ENCODE results near the gene CCL7.

CCL7 gene

DNA sequence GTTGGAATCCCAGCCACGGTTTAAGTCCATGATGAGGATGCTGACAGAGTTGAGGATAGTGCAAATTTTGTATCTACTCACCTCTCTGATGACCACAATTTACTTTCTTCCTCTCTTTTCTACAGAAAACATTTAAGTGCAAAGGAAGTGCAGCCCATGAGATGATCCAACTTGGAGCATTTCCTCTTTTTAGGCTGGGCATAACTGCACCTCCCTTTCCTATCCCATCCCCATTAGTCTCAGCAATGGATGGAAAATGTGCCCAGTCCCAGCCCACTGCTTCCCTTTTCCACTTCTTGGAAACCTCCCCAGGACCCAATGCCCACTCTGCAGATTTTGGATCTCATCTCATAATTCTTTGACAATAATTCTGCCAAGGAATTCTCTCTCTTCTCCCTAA, 32.6 kb downstream of the CCL7 start:
- no peak for DNase-seq
- Histone ChIP-seq H3K27me3 (replicated peaks; ENCODE audit: control insufficient read depth, insufficient read depth, low read length, poor library complexity, severe bottlenecking) (no peaks in the 10 kb centered on the region), H3K9me3 (ENCODE audit: control insufficient read depth, low read length) (no peaks in the 10 kb centered on the region), H3K27ac (ENCODE audit: insufficient read depth, low read length, poor library complexity, severe bottlenecking) (no peak overlapping the region), H3K4me1 (ENCODE audit: control insufficient read depth, insufficient read depth, low read length, poor library complexity, severe bottlenecking) (no peaks in the 10 kb centered on the region), H3K36me3 (ENCODE audit: control insufficient read depth, insufficient read depth, low read length) (no peaks in the 10 kb centered on the region), H3K4me3 (ENCODE audit: insufficient read depth, low read depth, low read length, poor library complexity, severe bottlenecking) (no peak overlapping the region)

GRCh38 chr17:34303606-34304005, 33.6 kb downstream of the CCL7 start:
- Histone ChIP-seq H3K36me3 (ENCODE audit: control insufficient read depth, insufficient read depth, low read length) (no peaks in the 10 kb centered on the region), H3K4me3 (ENCODE audit: insufficient read depth, low read depth, low read length, poor library complexity, severe bottlenecking) (no peak overlapping the region), H3K4me1 (ENCODE audit: control insufficient read depth, insufficient read depth, low read length, poor library complexity, severe bottlenecking) (no peaks in the 10 kb centered on the region), H3K9me3 (ENCODE audit: control insufficient read depth, low read length) (no peaks in the 10 kb centered on the region), H3K27ac (ENCODE audit: insufficient read depth, low read length, poor library complexity, severe bottlenecking) (no peak overlapping the region), H3K27me3 (replicated peaks; ENCODE audit: control insufficient read depth, insufficient read depth, low read length, poor library complexity, severe bottlenecking) (no peaks in the 10 kb centered on the region)
- DNase-seq = no peak

DNA sequence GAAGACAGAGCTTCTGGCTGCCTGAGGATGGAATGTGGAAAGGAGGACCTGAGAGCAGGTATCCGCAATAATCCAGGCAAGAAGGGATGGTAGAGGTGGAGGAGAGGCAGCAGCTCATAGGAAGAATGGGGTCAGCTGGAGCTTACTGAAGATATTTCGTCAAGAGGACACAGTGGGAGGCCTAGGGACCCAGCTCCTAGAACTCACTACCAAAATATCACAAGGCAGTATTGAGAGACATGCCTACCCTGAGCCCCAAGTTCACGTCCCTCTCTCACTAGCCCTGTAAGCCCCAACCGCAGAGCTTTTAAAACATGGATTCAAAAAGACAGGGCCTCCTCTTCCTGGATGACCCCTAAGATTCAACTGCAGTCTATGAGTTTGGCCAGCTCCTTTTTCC, 35.0 kb downstream of the CCL7 start:
- Histone ChIP-seq H3K36me3 (ENCODE audit: control insufficient read depth, insufficient read depth, low read length) (no peaks in the 10 kb centered on the region), H3K4me3 (ENCODE audit: insufficient read depth, low read depth, low read length, poor library complexity, severe bottlenecking) (no peak overlapping the region), H3K27me3 (replicated peaks; ENCODE audit: control insufficient read depth, insufficient read depth, low read length, poor library complexity, severe bottlenecking) (no peaks in the 10 kb centered on the region), H3K4me1 (ENCODE audit: control insufficient read depth, insufficient read depth, low read length, poor library complexity, severe bottlenecking) (no peaks in the 10 kb centered on the region), H3K9me3 (ENCODE audit: control insufficient read depth, low read length) (no peaks in the 10 kb centered on the region), H3K27ac (ENCODE audit: insufficient read depth, low read length, poor library complexity, severe bottlenecking) (no peak overlapping the region)
- no peak for DNase-seq

GRCh38 chr17:34305606-34306005, 35.6 kb downstream of the CCL7 start:
- Histone ChIP-seq H3K27ac (ENCODE audit: insufficient read depth, low read length, poor library complexity, severe bottlenecking) (no peak overlapping the region), H3K4me3 (ENCODE audit: insufficient read depth, low read depth, low read length, poor library complexity, severe bottlenecking) (no peak overlapping the region), H3K27me3 (replicated peaks; ENCODE audit: control insufficient read depth, insufficient read depth, low read length, poor library complexity, severe bottlenecking) (no peaks in the 10 kb centered on the region), H3K36me3 (ENCODE audit: control insufficient read depth, insufficient read depth, low read length) (no peaks in the 10 kb centered on the region), H3K4me1 (ENCODE audit: control insufficient read depth, insufficient read depth, low read length, poor library complexity, severe bottlenecking) (no peaks in the 10 kb centered on the region), H3K9me3 (ENCODE audit: control insufficient read depth, low read length) (no peaks in the 10 kb centered on the region)
- DNase-seq = no peak

DNA sequence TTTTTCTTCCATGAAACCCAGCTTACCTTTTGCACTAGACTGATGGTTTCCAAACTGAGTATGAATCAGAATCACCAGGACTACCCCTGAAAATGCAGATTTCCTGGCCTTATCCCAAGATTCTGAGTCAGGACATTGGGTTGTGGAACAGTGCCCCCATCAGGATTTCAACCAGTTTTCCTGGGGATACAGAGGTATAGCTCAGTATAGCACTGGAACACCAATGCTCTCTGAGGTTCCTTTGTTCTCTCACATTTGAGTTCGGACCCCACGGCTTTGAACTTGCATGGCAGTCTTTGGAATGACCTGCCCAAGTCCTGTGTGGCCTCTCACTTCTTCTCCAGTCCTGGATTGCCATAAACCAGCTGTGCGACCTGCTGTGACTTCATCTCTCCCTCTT, 36.4 kb downstream of the CCL7 start:
- Histone ChIP-seq H3K4me3 (ENCODE audit: insufficient read depth, low read depth, low read length, poor library complexity, severe bottlenecking) (no peak overlapping the region), H3K27ac (ENCODE audit: insufficient read depth, low read length, poor library complexity, severe bottlenecking) (no peak overlapping the region), H3K4me1 (ENCODE audit: control insufficient read depth, insufficient read depth, low read length, poor library complexity, severe bottlenecking) (no peaks in the 10 kb centered on the region), H3K27me3 (replicated peaks; ENCODE audit: control insufficient read depth, insufficient read depth, low read length, poor library complexity, severe bottlenecking) (no peaks in the 10 kb centered on the region), H3K36me3 (ENCODE audit: control insufficient read depth, insufficient read depth, low read length) (no peaks in the 10 kb centered on the region), H3K9me3 (ENCODE audit: control insufficient read depth, low read length) (no peaks in the 10 kb centered on the region)
- DNase-seq = no peak

- Histone ChIP-seq H3K4me1 (ENCODE audit: control insufficient read depth, insufficient read depth, low read length, poor library complexity, severe bottlenecking) (no peaks in the 10 kb centered on the region), H3K36me3 (ENCODE audit: control insufficient read depth, insufficient read depth, low read length) (no peaks in the 10 kb centered on the region), H3K27ac (ENCODE audit: insufficient read depth, low read length, poor library complexity, severe bottlenecking) (no peak overlapping the region), H3K4me3 (ENCODE audit: insufficient read depth, low read depth, low read length, poor library complexity, severe bottlenecking) (no peak overlapping the region), H3K9me3 (ENCODE audit: control insufficient read depth, low read length) (no peaks in the 10 kb centered on the region), H3K27me3 (replicated peaks; ENCODE audit: control insufficient read depth, insufficient read depth, low read length, poor library complexity, severe bottlenecking) (no peaks in the 10 kb centered on the region)
- DNase-seq = no peak
These were observed 37.1 kb downstream of the CCL7 start for GRCh38 chr17:34307110-34307509.

- no peaks in the 10 kb centered on the region for H3K9me3 ChIP-seq (ENCODE audit: control insufficient read depth, low read length)
- H3K27ac ChIP-seq (ENCODE audit: insufficient read depth, low read length, poor library complexity, severe bottlenecking) = no peak overlapping the region
- no peak for DNase-seq
- no peak overlapping the region for H3K4me3 ChIP-seq (ENCODE audit: insufficient read depth, low read depth, low read length, poor library complexity, severe bottlenecking)
- H3K27me3 ChIP-seq (replicated peaks; ENCODE audit: control insufficient read depth, insufficient read depth, low read length, poor library complexity, severe bottlenecking) = no peaks in the 10 kb centered on the region
- no peaks in the 10 kb centered on the region for H3K4me1 ChIP-seq (ENCODE audit: control insufficient read depth, insufficient read depth, low read length, poor library complexity, severe bottlenecking)
- no peaks in the 10 kb centered on the region for H3K36me3 ChIP-seq (ENCODE audit: control insufficient read depth, insufficient read depth, low read length)
These were observed 38.4 kb downstream of the CCL7 start for GRCh38 chr17:34308371-34308770.

DNA sequence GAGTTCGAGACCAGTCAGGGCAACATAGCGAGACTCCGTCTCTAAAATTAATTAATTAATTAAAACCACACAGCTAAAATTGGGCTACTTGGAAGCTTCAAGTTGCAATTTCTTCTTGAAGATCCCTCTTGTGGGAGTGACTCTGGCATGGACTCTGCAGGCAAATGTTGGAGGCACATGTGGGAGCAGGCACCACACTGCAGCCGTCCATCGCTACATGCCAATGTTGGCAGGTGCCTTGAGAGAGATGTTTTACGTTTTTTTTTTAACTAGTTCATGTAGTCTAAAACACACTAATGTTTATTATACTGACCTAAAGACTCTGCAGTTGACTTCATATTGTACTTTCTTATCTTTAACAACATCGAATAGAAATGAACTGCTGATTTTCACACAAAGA, 41.3 kb downstream of the CCL7 start:
- Histone ChIP-seq H3K27me3 (replicated peaks; ENCODE audit: control insufficient read depth, insufficient read depth, low read length, poor library complexity, severe bottlenecking) (no peaks in the 10 kb centered on the region), H3K36me3 (ENCODE audit: control insufficient read depth, insufficient read depth, low read length) (no peaks in the 10 kb centered on the region), H3K4me1 (ENCODE audit: control insufficient read depth, insufficient read depth, low read length, poor library complexity, severe bottlenecking) (no peaks in the 10 kb centered on the region), H3K27ac (ENCODE audit: insufficient read depth, low read length, poor library complexity, severe bottlenecking) (no peak overlapping the region), H3K9me3 (ENCODE audit: control insufficient read depth, low read length) (no peaks in the 10 kb centered on the region), H3K4me3 (ENCODE audit: insufficient read depth, low read depth, low read length, poor library complexity, severe bottlenecking) (no peak overlapping the region)
- DNase-seq = no peak

DNA sequence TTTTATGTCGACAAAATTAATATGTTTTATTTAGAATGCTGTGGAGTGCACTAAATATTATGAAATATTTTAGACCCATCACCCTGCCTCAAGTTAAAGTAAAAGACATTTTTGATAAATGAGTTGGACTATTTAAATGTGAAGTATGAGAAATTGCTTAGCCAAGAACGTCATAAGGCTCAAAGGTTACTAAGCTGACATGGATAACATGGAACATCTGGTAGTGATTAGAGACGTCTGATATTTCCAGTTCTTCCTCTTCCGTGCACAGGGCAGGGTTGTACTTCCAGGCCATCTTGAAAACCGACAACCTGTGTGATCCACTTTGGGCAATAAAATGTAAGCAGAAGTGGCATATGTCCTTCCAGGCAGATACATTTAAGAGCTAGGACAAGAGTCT, 42.1 kb downstream of the CCL7 start:
- H3K9me3 ChIP-seq (ENCODE audit: control insufficient read depth, low read length) = no peaks in the 10 kb centered on the region
- no peaks in the 10 kb centered on the region for H3K4me1 ChIP-seq (ENCODE audit: control insufficient read depth, insufficient read depth, low read length, poor library complexity, severe bottlenecking)
- H3K27me3 ChIP-seq (replicated peaks; ENCODE audit: control insufficient read depth, insufficient read depth, low read length, poor library complexity, severe bottlenecking) = no peaks in the 10 kb centered on the region
- H3K4me3 ChIP-seq (ENCODE audit: insufficient read depth, low read depth, low read length, poor library complexity, severe bottlenecking) = no peak overlapping the region
- H3K36me3 ChIP-seq (ENCODE audit: control insufficient read depth, insufficient read depth, low read length) = no peaks in the 10 kb centered on the region
- H3K27ac ChIP-seq (ENCODE audit: insufficient read depth, low read length, poor library complexity, severe bottlenecking) = no peak overlapping the region
- no peak for DNase-seq

DNA sequence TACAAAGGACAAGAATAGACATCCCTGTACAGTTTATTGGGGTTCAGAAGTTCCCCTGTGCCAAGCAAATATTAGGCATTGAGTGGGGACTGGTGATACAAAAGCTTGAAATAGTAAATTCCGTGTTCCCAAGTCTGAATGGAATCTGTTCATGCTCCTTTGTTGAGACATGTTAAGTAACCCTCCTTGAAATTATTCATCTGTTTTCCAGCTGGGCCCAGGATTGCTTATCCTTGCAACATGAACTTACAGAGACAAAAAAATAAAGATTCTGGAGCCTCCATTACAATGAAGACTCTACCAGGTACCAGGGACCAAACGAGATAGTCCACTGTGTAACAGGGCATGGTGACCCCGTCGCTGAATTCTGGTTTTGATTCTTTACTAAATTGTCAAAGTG, 43.1 kb downstream of the CCL7 start:
- Histone ChIP-seq H3K4me1 (ENCODE audit: control insufficient read depth, insufficient read depth, low read length, poor library complexity, severe bottlenecking) (no peaks in the 10 kb centered on the region), H3K4me3 (ENCODE audit: insufficient read depth, low read depth, low read length, poor library complexity, severe bottlenecking) (no peak overlapping the region), H3K9me3 (ENCODE audit: control insufficient read depth, low read length) (no peaks in the 10 kb centered on the region), H3K27me3 (replicated peaks; ENCODE audit: control insufficient read depth, insufficient read depth, low read length, poor library complexity, severe bottlenecking) (no peaks in the 10 kb centered on the region), H3K27ac (ENCODE audit: insufficient read depth, low read length, poor library complexity, severe bottlenecking) (no peak overlapping the region), H3K36me3 (ENCODE audit: control insufficient read depth, insufficient read depth, low read length) (no peaks in the 10 kb centered on the region)
- DNase-seq = no peak

GRCh38 chr17:34314279-34314678, 44.3 kb downstream of the CCL7 start:
- H3K9me3 ChIP-seq (ENCODE audit: control insufficient read depth, low read length) = no peaks in the 10 kb centered on the region
- no peaks in the 10 kb centered on the region for H3K36me3 ChIP-seq (ENCODE audit: control insufficient read depth, insufficient read depth, low read length)
- H3K4me1 ChIP-seq (ENCODE audit: control insufficient read depth, insufficient read depth, low read length, poor library complexity, severe bottlenecking) = no peaks in the 10 kb centered on the region
- no peak overlapping the region for H3K27ac ChIP-seq (ENCODE audit: insufficient read depth, low read length, poor library complexity, severe bottlenecking)
- no peak overlapping the region for H3K4me3 ChIP-seq (ENCODE audit: insufficient read depth, low read depth, low read length, poor library complexity, severe bottlenecking)
- no peaks in the 10 kb centered on the region for H3K27me3 ChIP-seq (replicated peaks; ENCODE audit: control insufficient read depth, insufficient read depth, low read length, poor library complexity, severe bottlenecking)
- DNase-seq = no peak
